ENCODE measurements around the gene ARL5C.

Gene ARL5C

DNA sequence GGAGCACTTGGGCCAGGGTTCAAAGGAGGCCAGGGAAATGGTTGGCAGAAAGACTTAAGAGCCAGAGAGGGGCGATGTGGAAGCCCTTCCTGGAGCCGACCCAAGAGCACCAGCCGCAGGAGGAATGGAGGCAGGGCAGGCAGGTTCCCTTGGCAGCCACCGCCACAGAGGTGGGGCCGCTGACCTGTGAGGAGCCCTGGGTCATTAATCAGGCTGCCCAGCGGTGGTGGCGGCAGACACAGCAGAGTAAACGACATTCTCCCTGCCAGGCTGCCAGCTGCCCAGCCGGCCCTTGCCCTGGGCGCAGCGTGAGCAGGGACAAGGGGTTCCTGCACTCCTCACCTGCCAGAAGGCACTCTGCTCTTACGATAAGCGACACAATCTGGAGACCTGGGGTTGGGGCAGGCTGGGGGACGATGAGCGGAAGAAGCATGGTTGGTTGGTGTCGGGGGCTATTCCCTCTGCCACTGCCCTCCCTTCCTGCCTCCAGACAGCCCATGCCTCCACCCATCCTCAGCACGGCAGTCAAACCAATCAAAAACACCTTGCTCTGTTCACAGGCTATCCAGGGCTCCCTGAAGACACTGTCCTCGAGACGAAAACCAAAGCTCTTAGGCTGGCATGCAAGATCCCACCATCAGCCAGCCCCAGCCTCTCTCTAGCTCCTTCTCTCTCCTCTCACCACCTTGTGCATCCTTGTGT is 55.4 kb downstream of the ARL5C start:
- POLR2A ChIA-PET, result no interaction called here
- CTCF ChIA-PET, result no interaction called here
- no peak for DNase-seq (ENCODE audit: extremely low spot score)
- TF ChIP-seq, protein P1, sequence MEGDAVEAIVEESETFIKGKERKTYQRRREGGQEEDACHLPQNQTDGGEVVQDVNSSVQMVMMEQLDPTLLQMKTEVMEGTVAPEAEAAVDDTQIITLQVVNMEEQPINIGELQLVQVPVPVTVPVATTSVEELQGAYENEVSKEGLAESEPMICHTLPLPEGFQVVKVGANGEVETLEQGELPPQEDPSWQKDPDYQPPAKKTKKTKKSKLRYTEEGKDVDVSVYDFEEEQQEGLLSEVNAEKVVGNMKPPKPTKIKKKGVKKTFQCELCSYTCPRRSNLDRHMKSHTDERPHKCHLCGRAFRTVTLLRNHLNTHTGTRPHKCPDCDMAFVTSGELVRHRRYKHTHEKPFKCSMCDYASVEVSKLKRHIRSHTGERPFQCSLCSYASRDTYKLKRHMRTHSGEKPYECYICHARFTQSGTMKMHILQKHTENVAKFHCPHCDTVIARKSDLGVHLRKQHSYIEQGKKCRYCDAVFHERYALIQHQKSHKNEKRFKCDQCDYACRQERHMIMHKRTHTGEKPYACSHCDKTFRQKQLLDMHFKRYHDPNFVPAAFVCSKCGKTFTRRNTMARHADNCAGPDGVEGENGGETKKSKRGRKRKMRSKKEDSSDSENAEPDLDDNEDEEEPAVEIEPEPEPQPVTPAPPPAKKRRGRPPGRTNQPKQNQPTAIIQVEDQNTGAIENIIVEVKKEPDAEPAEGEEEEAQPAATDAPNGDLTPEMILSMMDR (IDR thresholded peaks at IDR 0.05; ENCODE audit: control extremely low read depth, extremely low read depth, low read depth, missing control alignments), result no peak

DNA sequence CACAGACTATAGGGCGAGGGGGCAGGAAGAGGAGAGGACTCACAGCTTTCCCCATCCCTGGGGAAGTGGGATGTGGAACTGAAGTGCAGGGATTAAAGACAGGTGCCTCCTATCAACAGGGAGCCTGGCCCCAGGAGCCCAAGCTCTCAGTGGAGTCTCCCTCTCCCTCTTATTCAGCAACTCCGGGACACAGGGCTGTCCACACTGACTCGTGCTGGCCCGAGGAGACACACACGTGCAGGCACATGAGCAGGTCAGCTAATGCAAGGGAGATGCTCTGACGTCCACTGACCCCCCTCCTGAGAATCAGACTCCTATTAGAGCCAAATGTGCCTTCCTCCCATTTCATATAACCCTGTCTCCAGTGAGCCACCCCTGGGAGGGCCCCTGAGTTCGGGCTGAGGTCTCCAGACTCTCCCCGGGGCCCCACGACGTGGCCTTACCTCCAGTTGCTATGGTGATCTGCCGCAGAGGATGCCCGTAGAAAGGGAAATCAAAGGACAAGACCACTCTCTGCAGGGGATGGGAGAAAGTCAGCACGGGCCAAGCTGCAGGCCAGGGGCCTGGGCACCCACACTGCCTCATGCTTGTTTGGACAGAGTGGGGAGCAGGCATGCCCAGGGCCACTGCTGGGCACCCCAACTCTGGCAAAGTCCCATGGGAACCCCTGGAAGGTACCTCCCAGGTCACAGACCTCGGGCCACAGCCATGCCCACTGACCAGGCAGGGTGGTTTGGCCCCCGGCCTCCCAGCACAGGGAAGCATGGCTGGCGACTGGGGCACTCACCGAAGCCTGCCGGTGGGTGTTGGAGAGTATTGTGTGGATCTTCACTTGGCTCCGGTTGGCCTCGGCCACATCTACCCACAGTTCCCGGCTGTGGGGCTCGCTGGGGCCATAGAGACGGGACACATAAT is 57.2 kb downstream of the ARL5C start:
- ChIA-PET POLR2A (no interaction called here), CTCF (interaction anchor here (0.8 to 1.2 kb wide), 2 partner anchors 66 to 126 kb away, joined by 3 read pairs; no protein-coding TSS in a partner anchor)
- no peak for DNase-seq (ENCODE audit: extremely low spot score)
- TF ChIP-seq, protein P1 (IDR thresholded peaks at IDR 0.05; ENCODE audit: control extremely low read depth, extremely low read depth, low read depth, missing control alignments), result no peak

DNA sequence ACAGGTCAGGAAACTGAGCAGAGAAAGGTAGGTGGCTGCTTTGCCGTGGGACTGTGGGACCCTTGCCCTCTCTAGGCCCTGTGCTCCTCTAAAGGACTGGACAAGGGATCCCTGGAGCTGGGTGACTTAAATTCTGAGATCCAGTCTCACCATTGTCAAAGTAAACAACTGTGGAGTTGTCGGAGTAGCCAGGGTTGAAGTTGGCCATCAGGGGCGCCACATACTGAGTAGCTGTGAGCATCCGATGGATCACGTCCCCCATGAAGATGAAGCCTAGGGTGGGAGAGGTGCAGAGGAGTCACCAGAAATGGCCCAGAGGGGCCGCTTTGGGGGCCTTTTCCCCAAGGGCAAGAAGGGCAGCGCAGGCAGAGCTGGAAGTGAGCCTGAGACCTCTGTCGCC is 58.0 kb downstream of the ARL5C start:
- POLR2A ChIA-PET, result no interaction called here
- CTCF ChIA-PET, result interaction anchor here (1.2 kb wide), 1 partner anchor 68 kb away, joined by 3 read pairs; no protein-coding TSS in a partner anchor
- no peak for DNase-seq (ENCODE audit: extremely low spot score)
- TF ChIP-seq, protein P1 (IDR thresholded peaks at IDR 0.05; ENCODE audit: control extremely low read depth, extremely low read depth, low read depth, missing control alignments), result no peak

DNA sequence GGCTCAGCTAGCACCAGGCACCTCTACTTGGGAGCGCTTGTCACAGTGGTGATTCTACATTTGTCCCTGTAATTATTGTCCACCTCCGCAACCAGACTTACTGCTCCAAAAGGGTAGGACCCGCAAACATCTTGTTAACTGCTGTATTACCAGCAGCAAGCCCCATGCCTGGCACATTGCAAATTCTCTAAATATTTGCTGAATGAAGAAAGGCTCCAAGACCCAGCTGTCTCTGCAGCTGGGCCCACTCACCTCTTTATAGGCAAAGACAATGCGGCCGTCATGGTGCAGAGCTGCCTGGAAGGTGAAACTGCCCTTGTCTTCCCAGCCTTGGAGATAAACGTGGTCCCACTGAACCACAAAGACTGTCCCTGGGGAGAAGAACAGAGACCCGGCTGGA is 58.8 kb downstream of the ARL5C start:
- DNase-seq (ENCODE audit: extremely low spot score), result no peak
- CTCF ChIA-PET, result interaction anchor here (1.2 kb wide), 1 partner anchor 68 kb away, joined by 3 read pairs; no protein-coding TSS in a partner anchor
- POLR2A ChIA-PET, result no interaction called here
- TF ChIP-seq, protein P1 (IDR thresholded peaks at IDR 0.05; ENCODE audit: control extremely low read depth, extremely low read depth, low read depth, missing control alignments), result no peak

All from GM10248 (cell line).